Spleen (tissue), 11 donors: Measurements from ENCODE around the gene BLCAP. TPM values are rescaled to one million over a fixed set of nuclear protein-coding genes. Genes with fewer than 3 reads are reported as not detected.

ENCODE experiments used
- DNase-seq: peaks from one replicate; pipeline ENCODE4 v3.0.0-alpha.2; 2020
- H3K27ac ChIP-seq, 8 donors: fragments of 200-600 bp; sonication (generic) in 7 of 8; 1 replicate in 4 of 8; 2 replicates in 4 of 8; pipeline versions ENCODE4 v1.5.0 to v1.8.0; 2016 to 2021; ENCODE audit warnings: inconsistent platforms in 4 of 8, mild to moderate bottlenecking in 4 of 8, moderate library complexity in 1 of 8
- H3K27me3 ChIP-seq, 7 donors: fragments of 200-600 bp; sonication (generic) in 6 of 7; replicated peaks in 1 of 7; 1 replicate in 4 of 7; 2 replicates in 3 of 7; pipeline versions ENCODE4 v1.5.0 to v1.8.0; 2016 to 2021; ENCODE audit warnings: inconsistent platforms in 3 of 7, mild to moderate bottlenecking in 1 of 7
- H3K36me3 ChIP-seq, 6 donors: fragments of 200-600 bp; sonication (generic) in 5 of 6; 1 replicate in 4 of 6; 2 replicates in 2 of 6; pipeline versions ENCODE4 v1.5.0 to v1.8.0; 2016 to 2021; ENCODE audit warnings: inconsistent platforms in 2 of 6
- H3K4me1 ChIP-seq, 6 donors: fragments of 200-600 bp; sonication (generic) in 5 of 6; 1 replicate in 3 of 6; 2 replicates in 3 of 6; pipeline versions ENCODE4 v1.5.0 to v1.8.0; 2016 to 2021; ENCODE audit warnings: inconsistent platforms in 3 of 6
- H3K4me3 ChIP-seq, 8 donors: fragments of 200-600 bp; sonication (generic) in 7 of 8; 1 replicate in 4 of 8; 2 replicates in 4 of 8; pipeline versions ENCODE4 v1.5.0 to v1.8.0; 2016 to 2021; ENCODE audit warnings: inconsistent platforms in 4 of 8, mild to moderate bottlenecking in 4 of 8, moderate library complexity in 2 of 8
- H3K9me3 ChIP-seq, 8 donors: fragments of 200-600 bp; sonication (generic) in 7 of 8; 1 replicate in 4 of 8; 2 replicates in 4 of 8; pipeline versions ENCODE4 v1.5.0 to v1.8.0; 2016 to 2021; ENCODE audit warnings: inconsistent platforms in 4 of 8
- CTCF ChIP-seq, 11 experiments: fragments of 200-600 bp in 7 of 11; fragments of 450-650 bp in 4 of 11; sonication (generic) in 4 of 11; IDR thresholded peaks in 8 of 11; conservative IDR thresholded peaks in 3 of 11; 1 replicate in 7 of 11; 2 replicates in 4 of 11; pipeline versions ENCODE4 v1.4.0 to v1.8.0; 2016 to 2021; ENCODE audit warnings: antibody characterized with exemption in 11 of 11, inconsistent platforms in 4 of 11, mild to moderate bottlenecking in 1 of 11
- POLR2A ChIP-seq, 3 donors: fragments of 450-650 bp; IDR thresholded peaks; one replicate each; pipeline ENCODE4 v1.5.1; 2017; ENCODE audit warnings: antibody characterized with exemption in 3 of 3, mild to moderate bottlenecking in 1 of 3
- POLR2AphosphoS5 ChIP-seq, 3 donors: sonication (generic); formaldehyde crosslinking; IDR thresholded peaks; one replicate each; pipeline ENCODE4 v1.5.1; 2017; ENCODE audit warnings: antibody characterized with exemption in 3 of 3
- WGBS, 5 donors: extraction: QIAGEN DNeasy Blood & Tissue Kit in 3 of 5; methylation state at CpG; one replicate each; pipeline versions ENCODE4 v1.1.5 to v1.1.7; 2013 to 2018; 5-methylcytosine and 5-hydroxymethylcytosine counted together
- intact Hi-C: fragments of 100-400 bp; cut with DNase I; formaldehyde crosslinking; loops from one replicate; pipeline ENCODE4 v1.15.0; 2023; ENCODE audit warnings: low total_unique reads
- polyA plus RNA-seq, 3 donors: library from polyadenylated mRNA; stranded (reverse); fragments of 200-250 nt; gene quantifications; one replicate each; pipeline ENCODE4 v1.2.1, GENCODE V29; 2013
- total RNA-seq, 7 donors: library from RNA; depleted of rRNA in 3 of 7; stranded (reverse); fragments of >200 nt in 3 of 7; fragmentation: NEBNext Ultra II Directional in 4 of 7; extraction: Animal tissue kit (Norgen Biotek cat#: 25700) in 4 of 7; gene quantifications; one replicate each; pipeline versions ENCODE4 v1.1.0 to v1.2.1, GENCODE V29; 2016 to 2021
- donor health status: healthy with polysubstance abuse.
- donor health status: DM: no; HTN: no; CAD: no; lungs with moderate emphysema.
- donor health status: DM: no; HTN: no; CAD: no.
- donor health status: Bipolar disorder and iron deficiency.
- donor health status: healthy.
- donor health status: DM: no; HTN: no; CAD: no.
- donor health status: DM: yes; HTN: yes; CAD: no.

The BLCAP gene
- total and polyA plus RNA-seq, 10 donors = 56.8 to 94.7 (median 67.3) TPM

DNA sequence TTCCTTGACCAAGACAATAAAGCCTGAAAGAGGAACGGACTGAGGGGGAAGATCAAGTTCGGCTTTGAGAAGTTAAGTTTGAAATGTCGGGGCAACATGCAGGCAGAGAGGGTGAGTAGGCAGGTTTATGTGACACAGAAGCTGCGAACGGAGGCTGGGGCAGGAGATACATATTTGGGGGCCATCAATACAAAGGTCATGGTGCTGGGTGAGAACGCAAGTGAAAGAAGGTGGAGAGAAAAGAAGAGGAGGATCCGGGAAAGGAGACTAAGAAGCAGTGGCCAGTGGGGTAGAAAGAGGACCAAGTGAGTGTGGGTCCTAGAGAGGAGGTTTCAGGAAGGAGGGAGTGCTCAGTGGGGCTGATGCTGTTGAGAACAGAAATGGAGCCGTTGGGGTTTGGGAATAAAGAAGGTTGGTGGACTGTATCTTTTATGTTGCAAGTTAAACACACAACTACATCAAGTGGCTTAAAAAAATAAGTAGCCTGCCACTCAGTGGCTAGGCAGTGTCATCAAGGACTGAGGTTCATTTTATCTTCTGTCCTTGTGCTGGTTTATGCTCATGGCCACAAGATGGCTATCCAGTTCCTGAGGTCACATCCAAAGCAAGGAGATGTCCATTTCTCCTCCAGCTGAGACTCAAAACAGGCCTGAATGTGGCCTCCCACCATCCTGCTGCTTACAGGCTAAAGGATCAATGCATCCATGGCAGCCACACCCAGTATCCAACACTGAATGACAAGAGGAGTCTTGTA is 1.7 kb upstream of the BLCAP start:
- intact Hi-C loops = loop anchor here (5.0 kb wide), 1 partner anchor 332 kb away; no protein-coding TSS in a partner anchor
- TF ChIP-seq CTCF (IDR thresholded peaks at IDR 0.05 in 8 of 11, conservative IDR thresholded peaks at IDR 0.05 in 3 of 11) = no peak
- TF ChIP-seq POLR2A (IDR thresholded peaks at IDR 0.05) = no peak
- Histone ChIP-seq H3K36me3 (no peaks in the 10 kb centered on the region), H3K9me3 (no peaks in the 10 kb centered on the region), H3K27ac (no peak overlapping the region), H3K4me3 (peak overlapping the region in 1 of 8 donors; percentile 98), H3K4me1 (peaks cover 16 to 48% (median 36%) of the 10 kb centered on the region in 6 donors), H3K27me3 (no peaks in the 10 kb centered on the region)
- DNase-seq = peak; percentile 22
- WGBS, 5 donors = 74 to 84% (median 76%) methylated on average over 8 of the region's 8 CpGs

GRCh38 chr20:37528446-37529213 is 954 bp upstream of the BLCAP start:
- H3K27ac ChIP-seq = peak overlapping the region; percentile 93 to 99 (median 98)
- DNase-seq = peak; percentile 28
- TF ChIP-seq CTCF (IDR thresholded peaks at IDR 0.05 in 8 of 11, conservative IDR thresholded peaks at IDR 0.05 in 3 of 11) (no peak), POLR2A (IDR thresholded peaks at IDR 0.05) (no peak), POLR2AphosphoS5 (IDR thresholded peaks at IDR 0.05) (no peak)
- intact Hi-C loops = loop anchor here (5.0 kb wide), 1 partner anchor 331 kb away; no protein-coding TSS in a partner anchor
- H3K36me3 ChIP-seq = no peaks in the 10 kb centered on the region
- peaks cover 16 to 51% (median 38%) of the 10 kb centered on the region in 6 donors for H3K4me1 ChIP-seq
- WGBS, 5 donors = 48 to 56% (median 52%) methylated on average over 10 of the region's 10 CpGs
- H3K27me3 ChIP-seq = no peaks in the 10 kb centered on the region
- no peaks in the 10 kb centered on the region for H3K9me3 ChIP-seq
- peak overlapping the region; percentile 95 to 100 (median 98) for H3K4me3 ChIP-seq

DNA sequence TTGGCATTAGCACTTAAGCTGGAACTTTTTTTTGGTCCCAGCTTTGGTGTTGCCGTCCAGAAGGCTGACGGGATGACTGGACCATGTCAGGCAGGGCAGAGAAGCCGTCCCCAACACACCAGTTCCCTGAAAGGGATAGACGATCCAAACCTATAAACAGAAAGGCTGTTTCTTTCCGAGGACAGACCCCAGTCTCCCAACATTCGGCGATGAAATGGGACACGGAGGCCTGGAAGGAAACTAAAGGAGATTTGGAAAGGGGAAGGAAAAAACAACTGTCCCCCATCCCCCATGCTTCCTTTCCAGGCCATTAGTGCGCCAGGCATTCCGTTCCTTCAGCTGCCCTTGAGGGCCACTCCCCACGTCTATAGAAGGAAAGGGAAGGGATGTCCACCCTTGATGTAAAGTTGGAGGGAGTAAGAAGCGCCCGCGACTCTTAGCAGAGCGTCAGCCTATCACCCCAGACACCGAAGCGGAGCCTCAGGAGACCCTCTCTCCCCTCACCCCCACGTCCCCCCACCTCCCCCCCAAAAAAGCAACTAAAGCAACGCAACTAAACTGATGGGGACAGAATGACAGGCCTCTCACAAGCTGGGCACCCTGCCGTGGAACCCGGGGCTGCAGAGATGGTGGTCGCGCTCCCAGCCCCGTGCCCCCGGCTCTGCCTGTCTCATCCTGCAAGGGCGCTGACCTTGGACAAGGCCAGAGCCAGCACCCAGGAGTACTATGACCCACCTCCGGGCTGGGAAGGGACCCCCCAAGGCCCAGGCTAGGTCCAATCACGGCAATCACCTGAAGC is 638 bp downstream of the BLCAP start:
- H3K9me3 ChIP-seq = no peaks in the 10 kb centered on the region
- H3K4me1 ChIP-seq = peaks cover 16 to 67% (median 47%) of the 10 kb centered on the region in 6 donors
- WGBS, 5 donors = 1 to 3% (median 2%) methylated on average over 18 to 28 of the region's 28 CpGs
- peaks cover 0 to 10% (median 0%) of the 10 kb centered on the region in 6 donors for H3K36me3 ChIP-seq
- peak overlapping the region; percentile 93 to 99 (median 98) for H3K27ac ChIP-seq
- TF ChIP-seq POLR2AphosphoS5 (IDR thresholded peaks at IDR 0.05) = no peak
- no peak for TF ChIP-seq POLR2A (IDR thresholded peaks at IDR 0.05)
- no peak for TF ChIP-seq CTCF (IDR thresholded peaks at IDR 0.05 in 8 of 11, conservative IDR thresholded peaks at IDR 0.05 in 3 of 11)
- intact Hi-C loops = loop anchor here (5.0 kb wide), 1 partner anchor 330 kb away; no protein-coding TSS in a partner anchor
- peak; percentile 72 for DNase-seq
- peak overlapping the region; percentile 95 to 100 (median 98) for H3K4me3 ChIP-seq
- no peaks in the 10 kb centered on the region for H3K27me3 ChIP-seq
